ENCODE results near the gene RASD1.

DNA sequence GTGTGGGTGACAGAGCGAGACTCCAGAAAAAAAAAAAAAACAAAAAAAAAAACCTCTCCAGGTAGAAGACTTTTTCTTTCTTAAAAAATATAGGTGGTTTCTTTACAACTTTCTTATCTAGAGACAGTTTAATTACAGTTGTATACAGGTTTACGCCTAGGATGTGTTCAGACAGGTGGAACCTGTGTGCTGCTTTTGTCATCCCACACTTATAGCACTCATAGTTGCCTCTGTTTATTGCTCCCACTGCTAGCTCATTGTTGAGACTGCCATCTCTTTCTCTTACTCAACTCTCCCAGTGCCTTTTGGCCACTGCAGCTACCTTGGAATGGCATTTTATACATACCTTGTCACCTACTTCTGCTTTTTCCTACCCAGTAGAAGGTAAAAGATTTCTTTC is 38.5 kb downstream of the RASD1 start:
- TF ChIP-seq, protein P1, sequence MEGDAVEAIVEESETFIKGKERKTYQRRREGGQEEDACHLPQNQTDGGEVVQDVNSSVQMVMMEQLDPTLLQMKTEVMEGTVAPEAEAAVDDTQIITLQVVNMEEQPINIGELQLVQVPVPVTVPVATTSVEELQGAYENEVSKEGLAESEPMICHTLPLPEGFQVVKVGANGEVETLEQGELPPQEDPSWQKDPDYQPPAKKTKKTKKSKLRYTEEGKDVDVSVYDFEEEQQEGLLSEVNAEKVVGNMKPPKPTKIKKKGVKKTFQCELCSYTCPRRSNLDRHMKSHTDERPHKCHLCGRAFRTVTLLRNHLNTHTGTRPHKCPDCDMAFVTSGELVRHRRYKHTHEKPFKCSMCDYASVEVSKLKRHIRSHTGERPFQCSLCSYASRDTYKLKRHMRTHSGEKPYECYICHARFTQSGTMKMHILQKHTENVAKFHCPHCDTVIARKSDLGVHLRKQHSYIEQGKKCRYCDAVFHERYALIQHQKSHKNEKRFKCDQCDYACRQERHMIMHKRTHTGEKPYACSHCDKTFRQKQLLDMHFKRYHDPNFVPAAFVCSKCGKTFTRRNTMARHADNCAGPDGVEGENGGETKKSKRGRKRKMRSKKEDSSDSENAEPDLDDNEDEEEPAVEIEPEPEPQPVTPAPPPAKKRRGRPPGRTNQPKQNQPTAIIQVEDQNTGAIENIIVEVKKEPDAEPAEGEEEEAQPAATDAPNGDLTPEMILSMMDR (IDR thresholded peaks at IDR 0.05; ENCODE audit: low read depth, low read length, missing input control): no peak
- TF ChIP-seq, protein P2, sequence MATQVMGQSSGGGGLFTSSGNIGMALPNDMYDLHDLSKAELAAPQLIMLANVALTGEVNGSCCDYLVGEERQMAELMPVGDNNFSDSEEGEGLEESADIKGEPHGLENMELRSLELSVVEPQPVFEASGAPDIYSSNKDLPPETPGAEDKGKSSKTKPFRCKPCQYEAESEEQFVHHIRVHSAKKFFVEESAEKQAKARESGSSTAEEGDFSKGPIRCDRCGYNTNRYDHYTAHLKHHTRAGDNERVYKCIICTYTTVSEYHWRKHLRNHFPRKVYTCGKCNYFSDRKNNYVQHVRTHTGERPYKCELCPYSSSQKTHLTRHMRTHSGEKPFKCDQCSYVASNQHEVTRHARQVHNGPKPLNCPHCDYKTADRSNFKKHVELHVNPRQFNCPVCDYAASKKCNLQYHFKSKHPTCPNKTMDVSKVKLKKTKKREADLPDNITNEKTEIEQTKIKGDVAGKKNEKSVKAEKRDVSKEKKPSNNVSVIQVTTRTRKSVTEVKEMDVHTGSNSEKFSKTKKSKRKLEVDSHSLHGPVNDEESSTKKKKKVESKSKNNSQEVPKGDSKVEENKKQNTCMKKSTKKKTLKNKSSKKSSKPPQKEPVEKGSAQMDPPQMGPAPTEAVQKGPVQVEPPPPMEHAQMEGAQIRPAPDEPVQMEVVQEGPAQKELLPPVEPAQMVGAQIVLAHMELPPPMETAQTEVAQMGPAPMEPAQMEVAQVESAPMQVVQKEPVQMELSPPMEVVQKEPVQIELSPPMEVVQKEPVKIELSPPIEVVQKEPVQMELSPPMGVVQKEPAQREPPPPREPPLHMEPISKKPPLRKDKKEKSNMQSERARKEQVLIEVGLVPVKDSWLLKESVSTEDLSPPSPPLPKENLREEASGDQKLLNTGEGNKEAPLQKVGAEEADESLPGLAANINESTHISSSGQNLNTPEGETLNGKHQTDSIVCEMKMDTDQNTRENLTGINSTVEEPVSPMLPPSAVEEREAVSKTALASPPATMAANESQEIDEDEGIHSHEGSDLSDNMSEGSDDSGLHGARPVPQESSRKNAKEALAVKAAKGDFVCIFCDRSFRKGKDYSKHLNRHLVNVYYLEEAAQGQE (IDR thresholded peaks at IDR 0.05): no peak
- TF ChIP-seq EGR1 (IDR thresholded peaks at IDR 0.05; ENCODE audit: low read depth in 2 of 2): no peak
- TF ChIP-seq, protein P3, sequence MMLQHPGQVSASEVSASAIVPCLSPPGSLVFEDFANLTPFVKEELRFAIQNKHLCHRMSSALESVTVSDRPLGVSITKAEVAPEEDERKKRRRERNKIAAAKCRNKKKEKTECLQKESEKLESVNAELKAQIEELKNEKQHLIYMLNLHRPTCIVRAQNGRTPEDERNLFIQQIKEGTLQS (IDR thresholded peaks at IDR 0.05): no peak
- TF ChIP-seq SP1 (IDR thresholded peaks at IDR 0.05): no peak
- no peak for TF ChIP-seq RAD21 (IDR thresholded peaks at IDR 0.05)
- no peak for TF ChIP-seq JUND (IDR thresholded peaks at IDR 0.05)
- TF ChIP-seq RXRA (IDR thresholded peaks at IDR 0.05): no peak
- TF ChIP-seq, protein P4, sequence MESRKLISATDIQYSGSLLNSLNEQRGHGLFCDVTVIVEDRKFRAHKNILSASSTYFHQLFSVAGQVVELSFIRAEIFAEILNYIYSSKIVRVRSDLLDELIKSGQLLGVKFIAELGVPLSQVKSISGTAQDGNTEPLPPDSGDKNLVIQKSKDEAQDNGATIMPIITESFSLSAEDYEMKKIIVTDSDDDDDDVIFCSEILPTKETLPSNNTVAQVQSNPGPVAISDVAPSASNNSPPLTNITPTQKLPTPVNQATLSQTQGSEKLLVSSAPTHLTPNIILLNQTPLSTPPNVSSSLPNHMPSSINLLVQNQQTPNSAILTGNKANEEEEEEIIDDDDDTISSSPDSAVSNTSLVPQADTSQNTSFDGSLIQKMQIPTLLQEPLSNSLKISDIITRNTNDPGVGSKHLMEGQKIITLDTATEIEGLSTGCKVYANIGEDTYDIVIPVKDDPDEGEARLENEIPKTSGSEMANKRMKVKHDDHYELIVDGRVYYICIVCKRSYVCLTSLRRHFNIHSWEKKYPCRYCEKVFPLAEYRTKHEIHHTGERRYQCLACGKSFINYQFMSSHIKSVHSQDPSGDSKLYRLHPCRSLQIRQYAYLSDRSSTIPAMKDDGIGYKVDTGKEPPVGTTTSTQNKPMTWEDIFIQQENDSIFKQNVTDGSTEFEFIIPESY (IDR thresholded peaks at IDR 0.05): no peak
- TF ChIP-seq YY1 (IDR thresholded peaks at IDR 0.05): no peak
- TF ChIP-seq TAF1 (conservative IDR thresholded peaks at IDR 0.05): no peak
- no peak for TF ChIP-seq GABPA (IDR thresholded peaks at IDR 0.05 in 1 of 2, conservative IDR thresholded peaks at IDR 0.05 in 1 of 2)
- TF ChIP-seq, protein P5, sequence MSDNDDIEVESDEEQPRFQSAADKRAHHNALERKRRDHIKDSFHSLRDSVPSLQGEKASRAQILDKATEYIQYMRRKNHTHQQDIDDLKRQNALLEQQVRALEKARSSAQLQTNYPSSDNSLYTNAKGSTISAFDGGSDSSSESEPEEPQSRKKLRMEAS (IDR thresholded peaks at IDR 0.05): no peak
- no peak for TF ChIP-seq HNF4G (IDR thresholded peaks at IDR 0.05)

Data from liver (tissue), 3 donors.